HK-2 (cell line): Measurements from ENCODE around the gene ZBTB17.

Source experiments
- DNase-seq: peaks from one replicate; pipeline ENCODE4 v3.0.0-alpha.2; 2018; ENCODE audit not compliant: unreplicated experiment

Gene ZBTB17

GRCh38 chr1:15960808-15961207 is 15.1 kb downstream of the ZBTB17 start:
- DNase-seq = no peak

GRCh38 chr1:15959827-15960446 is 16.0 kb downstream of the ZBTB17 start:
- DNase-seq = no peak

GRCh38 chr1:15959424-15959823 is 16.5 kb downstream of the ZBTB17 start:
- no peak for DNase-seq

GRCh38 chr1:15958793-15959192 is 17.1 kb downstream of the ZBTB17 start:
- no peak for DNase-seq

GRCh38 chr1:15958111-15958510 is 17.8 kb downstream of the ZBTB17 start:
- DNase-seq = no peak

GRCh38 chr1:15957221-15958095 is 18.4 kb downstream of the ZBTB17 start:
- no peak for DNase-seq

GRCh38 chr1:15956150-15956549 is 19.8 kb downstream of the ZBTB17 start:
- DNase-seq = no peak

GRCh38 chr1:15955552-15955951 is 20.3 kb downstream of the ZBTB17 start:
- no peak for DNase-seq

GRCh38 chr1:15954316-15954715 is 21.6 kb downstream of the ZBTB17 start:
- DNase-seq = no peak

- DNase-seq = no peak
Observed at GRCh38 chr1:15953791-15954241, 22.1 kb downstream of the ZBTB17 start.

- no peak for DNase-seq
Observed at GRCh38 chr1:15953294-15953771, 22.6 kb downstream of the ZBTB17 start.

GRCh38 chr1:15952317-15953258 is 23.3 kb downstream of the ZBTB17 start:
- DNase-seq = peak; percentile 87

GRCh38 chr1:15951341-15952153 is 24.4 kb downstream of the ZBTB17 start:
- no peak for DNase-seq

GRCh38 chr1:15950763-15951295 is 25.1 kb downstream of the ZBTB17 start:
- DNase-seq = no peak

- no peak for DNase-seq
Observed at GRCh38 chr1:15950302-15950701, 25.6 kb downstream of the ZBTB17 start.

- peak; percentile 93 for DNase-seq
Observed at GRCh38 chr1:15949453-15950245, 26.3 kb downstream of the ZBTB17 start.

GRCh38 chr1:15948595-15949452 is 27.1 kb downstream of the ZBTB17 start:
- DNase-seq = peak; percentile 87

- DNase-seq = no peak
Observed at GRCh38 chr1:15948091-15948591, 27.8 kb downstream of the ZBTB17 start.
